ENCODE results near the gene HHATL. TPM values are rescaled to one million over a fixed set of nuclear protein-coding genes. Genes with fewer than 3 reads are reported as not detected.

HHATL gene
- total and polyA plus RNA-seq, 2 of the 8 experiments (the other 6 are each of a cell fraction or from before 2014, with no cell fraction given), result 0.18 TPM; not detected in 1

- TF ChIP-seq CHD7 (IDR thresholded peaks at IDR 0.05; ENCODE audit: insufficient replicate concordance, low read length), result no peak
- TF ChIP-seq RBBP5 (IDR thresholded peaks at IDR 0.05; ENCODE audit: borderline replicate concordance, low read depth, low read length), result no peak
- TF ChIP-seq KDM4A (IDR thresholded peaks at IDR 0.05; ENCODE audit: low read depth, low read length, severe bottlenecking), result no peak
- TF ChIP-seq SP4 (IDR thresholded peaks at IDR 0.05; ENCODE audit: low read length), result no peak
- no peak for TF ChIP-seq MAFK (IDR thresholded peaks at IDR 0.05; ENCODE audit: low read depth, low read length)
- no peak for TF ChIP-seq BACH1 (IDR thresholded peaks at IDR 0.05; ENCODE audit: low read length)
- no peak for TF ChIP-seq TEAD4 (IDR thresholded peaks at IDR 0.05; ENCODE audit: low read depth, low read length)
- no peak for TF ChIP-seq RXRA (IDR thresholded peaks at IDR 0.05; ENCODE audit: insufficient read depth, low read depth, low read length)
- TF ChIP-seq MAX (IDR thresholded peaks at IDR 0.05), result no peak
Measured at GRCh38 chr3:42736531-42736930, 33.9 kb upstream of the HHATL start (continued).
